HG02938 (cell line): Measurements from ENCODE around the gene TTLL13.
"Not testable (repeated sequence)": the region's sequence is repeated elsewhere in the genome, so short reads cannot be mapped to it uniquely, and the experiment has no call there.

Experiments used
- ATAC-seq: cut with Tn5 transposase; IDR thresholded peaks from one replicate; pipeline ENCODE4 v1.9.1; 2021; ENCODE audit warnings: mild to moderate bottlenecking, moderate library complexity; ENCODE audit not compliant: unreplicated experiment

TTLL13 gene

DNA sequence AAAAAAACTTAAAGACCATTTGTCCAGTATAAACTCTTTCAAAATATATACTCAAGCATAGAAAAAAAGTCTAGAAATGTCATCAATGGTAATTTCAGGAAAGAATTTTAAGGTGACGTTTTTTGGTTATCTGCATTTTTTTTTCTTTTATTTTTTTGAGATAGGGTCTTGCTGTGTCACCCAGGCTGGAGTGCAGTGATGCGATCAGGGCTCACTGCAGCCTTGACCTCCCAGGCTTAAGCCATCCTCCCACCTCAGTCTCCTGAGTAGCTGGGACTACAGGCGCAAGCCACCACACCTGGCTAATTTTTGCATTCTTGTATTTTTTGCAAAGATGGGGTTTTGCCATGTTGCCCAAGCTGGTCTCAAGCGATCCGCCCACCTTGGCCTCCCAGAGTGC, 31.4 kb downstream of the TTLL13 start:
- ATAC-seq, result not testable (repeated sequence)

DNA sequence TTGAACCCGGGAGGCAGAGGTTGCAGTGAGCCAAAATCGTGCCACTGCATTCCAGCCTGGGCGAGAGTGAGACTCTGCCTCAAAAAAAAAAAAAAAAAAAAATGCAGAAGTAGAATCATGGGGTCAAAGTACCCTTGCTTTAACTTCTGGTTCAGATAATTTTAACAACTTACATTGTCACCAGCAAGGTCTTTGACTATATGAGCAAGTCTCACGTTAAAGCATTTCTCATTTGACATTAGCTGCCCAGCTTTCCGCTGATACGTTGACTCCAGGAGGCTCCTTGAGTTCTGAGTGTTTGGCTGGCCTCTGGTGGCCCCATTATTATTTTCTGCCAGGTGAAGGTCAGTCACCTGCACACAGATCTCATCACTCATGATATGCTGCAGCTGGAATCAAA, 32.3 kb downstream of the TTLL13 start:
- not testable (repeated sequence) for ATAC-seq

DNA sequence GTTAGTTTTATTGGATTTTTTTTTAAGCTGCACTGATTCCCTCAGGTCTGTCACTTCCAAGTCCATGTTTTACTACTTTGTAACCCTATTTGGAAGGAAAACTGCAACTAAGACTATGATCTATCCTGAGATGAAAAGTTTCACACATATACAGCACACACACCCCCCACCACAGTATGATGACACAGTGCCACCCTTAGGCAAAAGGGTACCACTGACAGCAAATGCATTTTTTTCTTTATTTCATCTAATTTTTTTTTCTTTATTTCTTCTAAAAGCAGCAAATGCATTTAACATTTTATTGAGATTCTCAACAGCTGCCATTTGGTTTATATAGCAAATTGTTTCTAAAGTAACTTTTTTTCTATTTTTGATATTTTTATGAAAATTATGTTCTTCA, 37.3 kb downstream of the TTLL13 start:
- no peak for ATAC-seq

DNA sequence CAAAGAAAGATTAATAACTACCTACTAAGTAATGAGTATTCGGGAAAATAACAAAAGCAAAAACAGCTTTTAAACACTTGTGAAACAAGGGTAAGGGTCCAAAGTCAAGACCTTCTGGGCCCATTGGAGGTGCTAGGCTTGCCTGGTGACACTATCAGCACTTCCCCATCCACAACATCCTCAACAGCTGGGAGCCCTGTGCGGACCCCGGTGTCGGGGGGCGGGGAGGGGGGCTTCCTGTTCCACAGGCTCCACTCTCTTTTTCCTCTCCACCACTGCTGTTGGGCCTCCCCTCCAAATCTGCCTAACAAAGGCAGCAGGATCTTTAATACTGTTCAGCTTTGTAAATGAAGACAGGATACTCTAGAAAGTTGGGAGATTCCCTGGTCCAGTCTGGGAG, 37.7 kb downstream of the TTLL13 start:
- no peak for ATAC-seq

DNA sequence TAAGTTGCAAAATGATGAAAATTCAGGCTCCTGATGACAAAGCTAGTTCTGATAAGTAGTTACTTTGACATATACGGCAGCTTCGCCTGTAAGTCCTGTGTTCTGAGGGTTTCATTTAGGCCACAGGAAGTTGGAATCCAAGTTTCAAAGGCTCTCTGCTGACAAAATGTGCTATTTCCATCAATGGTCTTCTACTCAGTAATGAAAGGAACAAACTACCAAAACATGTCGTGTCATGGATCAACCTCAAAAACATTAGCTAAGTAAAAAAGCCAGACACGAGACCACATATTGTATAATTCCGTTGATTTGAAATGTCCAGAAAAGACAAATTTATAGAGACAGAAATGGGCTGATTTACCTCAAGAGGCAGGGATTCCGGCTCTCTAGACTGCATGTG, 38.6 kb downstream of the TTLL13 start:
- ATAC-seq, result no peak

- no peak for ATAC-seq
These were observed 42.5 kb downstream of the TTLL13 start for GRCh38 chr15:90291679-90292356.

- not testable (repeated sequence) for ATAC-seq
These were observed 43.9 kb downstream of the TTLL13 start for GRCh38 chr15:90293040-90293810.

- no peak for ATAC-seq
These were observed 44.8 kb downstream of the TTLL13 start for GRCh38 chr15:90294159-90294558.

GRCh38 chr15:90294601-90295269, 45.4 kb downstream of the TTLL13 start:
- ATAC-seq, result no peak

DNA sequence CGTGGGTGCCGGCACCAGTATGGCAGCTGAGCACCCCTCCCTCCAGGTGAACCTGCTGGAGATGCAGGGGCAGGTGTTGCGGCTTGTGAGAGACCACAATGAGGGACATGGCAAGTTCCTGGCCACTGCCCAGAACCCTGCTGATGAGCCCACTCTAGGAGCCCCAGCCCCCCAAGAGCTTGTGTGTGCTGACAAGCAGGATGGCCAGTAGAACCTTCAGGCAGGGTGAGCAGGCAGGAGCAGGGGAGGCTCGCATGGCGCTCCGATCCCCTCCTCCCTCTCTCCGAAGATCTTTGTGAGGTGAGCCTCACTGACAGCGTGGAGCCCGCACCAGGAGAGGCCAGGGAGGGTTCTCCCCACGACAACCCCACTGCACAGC, 45.9 kb downstream of the TTLL13 start:
- ATAC-seq, result no peak

DNA sequence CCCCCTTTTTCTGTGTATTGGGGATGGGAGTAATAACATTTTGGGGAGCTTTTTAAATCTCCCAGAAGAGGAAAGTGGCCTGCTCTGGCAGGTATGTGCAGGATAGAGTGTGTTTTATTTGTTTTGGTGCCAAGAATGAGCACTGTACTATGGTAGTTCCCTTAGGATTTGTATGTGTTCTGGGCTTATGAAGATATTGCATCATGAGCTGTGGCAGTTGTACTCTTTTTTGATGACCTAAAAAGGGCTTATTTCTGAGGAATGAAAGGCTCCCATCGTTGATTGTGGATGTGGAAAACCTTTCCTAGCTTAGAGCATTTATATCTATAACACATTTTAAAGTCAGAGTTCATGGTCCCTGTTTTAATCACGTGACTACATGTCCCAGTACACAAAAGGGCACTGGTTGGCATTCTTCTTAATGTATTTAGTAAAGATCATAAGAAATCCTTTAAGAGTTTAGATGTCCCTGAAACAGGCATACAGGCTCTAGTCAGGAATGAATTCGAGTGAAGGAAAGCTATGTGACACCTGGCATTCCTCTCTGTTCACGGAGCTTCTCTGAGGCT, 47.0 kb downstream of the TTLL13 start:
- ATAC-seq, result not testable (repeated sequence)

GRCh38 chr15:90297021-90297420, 47.7 kb downstream of the TTLL13 start:
- ATAC-seq, result no peak

DNA sequence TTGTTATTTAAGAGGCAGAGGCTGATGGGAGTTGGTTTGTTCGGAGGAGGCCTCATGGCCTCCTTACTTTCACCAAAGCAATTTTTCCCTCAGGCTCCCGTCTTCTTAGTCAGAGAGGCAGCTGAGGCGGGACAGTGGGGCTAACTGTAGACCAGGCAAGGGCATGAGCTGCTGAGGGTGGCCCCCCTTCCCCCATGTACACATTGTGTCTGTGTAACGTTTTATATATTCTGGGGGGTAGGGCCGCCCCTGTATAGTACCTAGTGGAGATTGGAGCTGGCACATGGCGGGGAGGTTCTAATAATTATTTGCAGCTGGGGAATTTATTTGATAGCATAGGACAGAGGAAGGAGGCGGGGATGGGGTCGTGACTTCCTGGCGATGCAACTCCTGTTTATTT, 51.2 kb downstream of the TTLL13 start:
- ATAC-seq, result no peak

DNA sequence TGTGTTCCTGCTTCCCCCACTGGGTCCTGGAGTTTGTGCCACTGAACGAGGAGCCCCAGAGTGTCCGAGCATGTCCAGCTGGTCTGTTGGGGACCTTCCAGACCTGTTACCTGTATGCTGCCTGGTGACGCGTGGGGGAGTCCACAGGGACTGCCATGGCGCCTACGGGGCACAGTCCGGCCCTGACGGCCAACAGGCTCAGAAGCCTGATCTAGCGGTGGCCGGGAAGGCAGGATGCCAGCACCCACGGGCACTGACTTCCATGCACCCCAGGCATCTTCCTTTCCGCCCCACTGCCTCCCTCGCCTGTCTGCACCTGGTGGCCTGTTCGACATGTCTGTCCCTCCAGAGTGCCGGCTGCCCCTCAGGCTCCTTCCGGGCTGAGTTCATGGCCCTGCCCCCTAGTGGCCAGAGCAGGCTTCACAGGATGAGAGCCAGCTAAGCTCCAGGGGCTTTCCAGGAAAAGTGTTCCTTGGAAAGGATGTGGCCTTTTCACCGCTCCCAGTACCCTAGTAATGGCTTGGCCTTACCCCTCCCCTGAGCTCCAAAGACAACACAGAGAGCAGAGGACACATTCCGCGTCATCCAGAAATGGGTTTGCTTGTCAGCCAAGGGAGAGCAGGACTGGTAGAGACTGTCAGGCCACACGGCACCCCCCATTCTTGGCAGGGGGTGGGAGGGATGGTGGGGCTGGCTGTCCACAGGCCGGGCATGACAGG, 51.8 kb downstream of the TTLL13 start:
- ATAC-seq, result no peak

DNA sequence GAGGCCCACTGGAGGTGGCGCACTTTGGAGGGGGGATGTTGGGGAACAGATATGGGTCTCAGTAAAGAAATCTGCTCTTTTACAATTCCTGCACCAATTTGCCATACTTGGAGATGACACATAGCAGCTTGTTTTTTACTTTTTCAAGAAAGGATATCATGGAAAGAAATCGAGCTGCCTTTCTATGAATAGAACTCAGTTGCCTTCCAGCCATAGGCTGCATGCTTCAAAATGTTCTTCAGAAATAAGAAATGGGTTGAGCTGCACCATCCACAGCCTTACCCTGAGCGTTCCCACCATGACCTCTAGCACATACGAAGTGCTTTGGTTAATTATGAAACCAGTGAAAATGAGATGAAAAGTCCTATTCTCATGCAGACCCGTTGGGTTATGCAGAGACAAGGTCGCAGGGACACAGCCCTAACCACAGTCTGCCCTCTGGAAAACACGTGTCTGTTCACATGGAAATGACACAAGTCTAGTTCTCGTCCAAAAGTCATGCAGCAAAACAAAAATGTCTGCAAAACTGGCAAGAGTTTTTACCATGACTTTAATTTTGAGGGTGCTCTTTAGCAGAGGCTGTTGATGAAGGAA, 52.4 kb downstream of the TTLL13 start:
- no peak for ATAC-seq

DNA sequence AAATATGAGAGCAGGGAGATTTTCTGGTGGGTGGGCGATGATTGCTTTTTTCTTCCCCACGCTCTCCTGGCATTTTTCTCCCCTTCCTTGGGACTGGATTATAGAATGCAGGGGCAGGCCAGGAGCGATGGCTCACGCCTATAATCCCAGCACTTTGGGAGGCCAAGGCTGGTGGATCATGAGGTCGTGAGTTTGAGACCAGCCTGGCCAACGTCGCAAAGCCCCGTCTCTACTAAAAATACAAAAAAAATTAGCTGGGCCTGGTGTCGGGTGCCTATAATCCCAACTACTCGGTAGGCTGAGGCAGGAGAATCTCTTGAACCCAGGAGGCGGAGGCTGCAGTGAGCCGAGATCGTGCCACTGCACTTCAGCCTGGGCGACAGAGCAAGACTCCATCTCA, 56.0 kb downstream of the TTLL13 start:
- ATAC-seq, result not testable (repeated sequence)

DNA sequence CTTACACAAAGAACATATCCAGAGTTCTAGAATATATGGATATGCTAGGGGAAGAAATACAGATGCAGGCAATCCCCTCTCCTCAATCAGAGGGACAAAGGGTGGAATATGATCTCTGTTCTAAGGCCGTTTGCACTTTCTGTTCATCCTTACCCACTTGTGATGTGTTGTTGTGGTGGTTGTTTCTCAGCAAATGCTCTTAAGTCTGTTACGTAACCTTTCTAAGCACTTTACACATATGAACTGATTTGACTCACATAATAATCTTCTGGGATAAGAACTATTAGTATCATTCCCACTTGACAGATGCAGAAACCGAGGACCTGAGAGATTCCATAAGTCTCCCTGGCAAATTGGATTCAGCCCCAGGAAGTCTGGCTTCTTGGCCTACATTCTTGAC, 56.6 kb downstream of the TTLL13 start:
- ATAC-seq, result no peak

- ATAC-seq, result no peak
These were observed 57.2 kb downstream of the TTLL13 start for GRCh38 chr15:90306560-90306959.

DNA sequence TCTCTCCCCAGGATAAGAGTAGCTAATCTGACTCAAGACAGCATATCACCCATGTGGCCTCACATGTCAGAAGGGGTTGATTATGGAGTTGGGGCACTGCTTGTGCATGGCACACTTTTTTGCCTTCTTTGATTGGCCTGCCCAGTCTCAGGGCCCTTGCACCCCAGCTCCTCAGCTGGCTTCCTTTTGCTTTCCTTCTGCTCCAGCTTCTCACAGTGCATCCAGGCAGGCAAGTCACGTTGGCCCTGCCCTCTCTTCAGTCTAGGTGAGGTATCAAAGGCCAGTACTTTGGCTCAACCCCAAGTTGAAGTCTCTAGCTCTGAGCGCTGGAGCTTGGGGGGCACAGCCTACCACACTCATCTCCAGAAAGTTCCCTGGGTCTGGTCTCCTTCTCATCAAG, 58.3 kb downstream of the TTLL13 start:
- no peak for ATAC-seq

DNA sequence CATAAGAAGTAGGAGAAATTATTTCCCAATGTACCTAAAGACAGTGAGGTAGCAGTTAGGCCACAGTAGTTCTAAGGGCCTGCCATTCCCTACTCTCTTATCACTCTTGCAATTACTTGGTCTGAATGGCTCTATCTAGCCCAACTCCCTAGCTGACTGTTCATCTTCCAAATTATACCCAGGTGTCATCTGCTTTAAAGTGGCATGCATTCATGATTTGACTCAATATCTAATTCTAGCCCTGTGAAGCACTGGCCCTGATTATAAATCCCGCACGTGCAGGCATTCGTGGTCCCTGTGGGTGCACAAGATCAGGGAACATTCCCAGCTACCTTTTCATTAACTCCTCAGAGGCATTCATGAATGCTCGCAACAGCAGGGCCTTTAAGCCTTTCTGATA, 59.7 kb downstream of the TTLL13 start:
- no peak for ATAC-seq
